ENCODE measurements around the gene NAPA.

DNA sequence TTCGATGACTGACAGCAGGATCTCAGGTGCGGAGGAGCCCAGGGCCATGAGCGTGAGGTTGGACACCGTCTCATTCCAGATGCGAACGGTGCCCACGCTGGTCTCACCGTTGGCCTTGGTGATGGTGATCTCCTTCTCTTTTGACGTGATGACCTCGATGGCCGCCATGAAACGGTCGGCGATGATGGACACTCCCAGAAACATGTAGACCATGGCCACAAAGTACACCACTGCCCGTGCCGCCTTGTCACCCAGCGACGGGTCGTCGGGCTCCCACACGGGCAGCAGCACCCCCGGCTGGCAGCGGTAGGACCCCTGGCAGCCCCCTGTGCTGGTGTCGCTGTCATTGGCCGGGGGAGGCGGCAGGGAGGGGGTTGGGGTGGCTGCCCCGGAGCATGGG is 48.9 kb downstream of the NAPA start:
- TF ChIP-seq POLR2A (IDR thresholded peaks at IDR 0.05): no peak
- TF ChIP-seq, protein P1, sequence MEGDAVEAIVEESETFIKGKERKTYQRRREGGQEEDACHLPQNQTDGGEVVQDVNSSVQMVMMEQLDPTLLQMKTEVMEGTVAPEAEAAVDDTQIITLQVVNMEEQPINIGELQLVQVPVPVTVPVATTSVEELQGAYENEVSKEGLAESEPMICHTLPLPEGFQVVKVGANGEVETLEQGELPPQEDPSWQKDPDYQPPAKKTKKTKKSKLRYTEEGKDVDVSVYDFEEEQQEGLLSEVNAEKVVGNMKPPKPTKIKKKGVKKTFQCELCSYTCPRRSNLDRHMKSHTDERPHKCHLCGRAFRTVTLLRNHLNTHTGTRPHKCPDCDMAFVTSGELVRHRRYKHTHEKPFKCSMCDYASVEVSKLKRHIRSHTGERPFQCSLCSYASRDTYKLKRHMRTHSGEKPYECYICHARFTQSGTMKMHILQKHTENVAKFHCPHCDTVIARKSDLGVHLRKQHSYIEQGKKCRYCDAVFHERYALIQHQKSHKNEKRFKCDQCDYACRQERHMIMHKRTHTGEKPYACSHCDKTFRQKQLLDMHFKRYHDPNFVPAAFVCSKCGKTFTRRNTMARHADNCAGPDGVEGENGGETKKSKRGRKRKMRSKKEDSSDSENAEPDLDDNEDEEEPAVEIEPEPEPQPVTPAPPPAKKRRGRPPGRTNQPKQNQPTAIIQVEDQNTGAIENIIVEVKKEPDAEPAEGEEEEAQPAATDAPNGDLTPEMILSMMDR (IDR thresholded peaks at IDR 0.05 in 4 of 5, conservative IDR thresholded peaks at IDR 0.05 in 1 of 5): no peak
